Neuronal stem cell (in vitro differentiated cells): ENCODE data around the gene HELZ.
"Not testable (repeated sequence)": the region's sequence is repeated elsewhere in the genome, so short reads cannot be mapped to it uniquely, and the experiment has no call there.

Experiments used
- DNase-seq: peaks from one replicate; pipeline ENCODE4 v3.0.0-alpha.2; 2013; ENCODE audit warnings: low spot score
- H2AFZ ChIP-seq: one replicate; pipeline ENCODE4 v1.6.1; 2013; ENCODE audit warnings: mild to moderate bottlenecking, low read length, inconsistent platforms
- H2AK5ac ChIP-seq: 2 replicates; pipeline ENCODE4 v1.6.1; 2013; ENCODE audit warnings: low read depth, mild to moderate bottlenecking, inconsistent platforms, low read length, moderate library complexity, mixed read lengths
- H2BK120ac ChIP-seq: 2 replicates; pipeline ENCODE4 v1.6.1; 2013; ENCODE audit warnings: low read depth, mild to moderate bottlenecking, inconsistent platforms, low read length, moderate library complexity, mixed read lengths
- H2BK12ac ChIP-seq: one replicate; pipeline ENCODE4 v1.6.1; 2013; ENCODE audit warnings: low read length, inconsistent platforms
- H2BK15ac ChIP-seq: 2 replicates; pipeline ENCODE4 v1.6.1; 2013; ENCODE audit warnings: mild to moderate bottlenecking, low read length, inconsistent platforms, mixed read lengths
- H2BK5ac ChIP-seq: one replicate; pipeline ENCODE4 v1.6.1; 2013; ENCODE audit warnings: inconsistent platforms, mild to moderate bottlenecking, low read length, moderate library complexity
- H3K14ac ChIP-seq: one replicate; pipeline ENCODE4 v1.6.1; 2013; ENCODE audit warnings: low read length, inconsistent platforms
- H3K18ac ChIP-seq: 2 replicates; pipeline ENCODE4 v1.6.1; 2013; ENCODE audit warnings: low read length, inconsistent platforms
- H3K23ac ChIP-seq: 2 replicates; pipeline ENCODE4 v1.6.1; 2013; ENCODE audit warnings: low read depth, mild to moderate bottlenecking, mixed read lengths, low read length, inconsistent platforms; ENCODE audit not compliant: poor library complexity
- H3K27ac ChIP-seq: replicated peaks from 3 replicates; pipeline ENCODE4 v1.5.1; 2013; ENCODE audit warnings: low read length, inconsistent platforms
- H3K27me3 ChIP-seq, 3 experiments: 2 replicates each; pipeline ENCODE4 v1.6.1; 2013; ENCODE audit warnings: low read length in 3 of 3, mild to moderate bottlenecking in 2 of 3, inconsistent platforms in 1 of 3, low read depth in 1 of 3, mixed read lengths in 1 of 3, moderate library complexity in 1 of 3; ENCODE audit not compliant: control insufficient read depth in 3 of 3, insufficient read depth in 3 of 3
- H3K36me3 ChIP-seq, 2 donors: replicated peaks in 1 of 2; 2 replicates each; pipeline ENCODE4 v1.6.1; 2013; ENCODE audit warnings: low read length in 2 of 2; ENCODE audit not compliant: control insufficient read depth in 2 of 2, insufficient read depth in 2 of 2
- H3K4ac ChIP-seq: 2 replicates; pipeline ENCODE4 v1.6.1; 2013; ENCODE audit warnings: inconsistent platforms, mild to moderate bottlenecking, low read length, moderate library complexity
- H3K4me1 ChIP-seq, 2 donors: 1 replicate in 1 of 2; 2 replicates in 1 of 2; pipeline ENCODE4 v1.6.1; 2013; ENCODE audit warnings: low read length in 2 of 2, low read depth in 1 of 2; ENCODE audit not compliant: control insufficient read depth in 2 of 2, insufficient read depth in 1 of 2
- H3K4me2 ChIP-seq: one replicate; pipeline ENCODE4 v1.6.1; 2013; ENCODE audit warnings: mild to moderate bottlenecking, low read length, inconsistent platforms; ENCODE audit not compliant: insufficient read depth, poor library complexity, severe bottlenecking
- H3K4me3 ChIP-seq, 2 donors: 2 replicates each; pipeline ENCODE4 v1.5.1; 2013; ENCODE audit warnings: low read length in 2 of 2, mild to moderate bottlenecking in 2 of 2, inconsistent platforms in 1 of 2, moderate library complexity in 1 of 2
- H3K79me1 ChIP-seq: one replicate; pipeline ENCODE4 v1.6.1; 2013; ENCODE audit warnings: low read depth, mild to moderate bottlenecking, inconsistent platforms, low read length, moderate library complexity
- H3K9ac ChIP-seq: one replicate; pipeline ENCODE4 v1.6.1; 2013; ENCODE audit warnings: mild to moderate bottlenecking, low read depth, low read length, inconsistent platforms; ENCODE audit not compliant: poor library complexity
- H3K9me3 ChIP-seq, 2 donors: replicated peaks in 1 of 2; 2 replicates each; pipeline versions ENCODE3 to v1.6.1; 2013; ENCODE audit warnings: low read length in 2 of 2, mild to moderate bottlenecking in 2 of 2, inconsistent platforms in 1 of 2, low read depth in 1 of 2, mixed read lengths in 1 of 2, moderate library complexity in 1 of 2; ENCODE audit not compliant: control insufficient read depth in 2 of 2, insufficient read depth in 1 of 2
- H4K8ac ChIP-seq: one replicate; pipeline ENCODE4 v1.6.1; 2013; ENCODE audit warnings: low read depth, mild to moderate bottlenecking, inconsistent platforms, low read length, moderate library complexity
- H4K91ac ChIP-seq: one replicate; pipeline ENCODE4 v1.6.1; 2013; ENCODE audit warnings: low read length, low read depth, mild to moderate bottlenecking, inconsistent platforms; ENCODE audit not compliant: poor library complexity
- WGBS, 2 donors: extraction: QIAGEN DNeasy Blood & Tissue Kit; methylation state at CpG; one replicate each; pipeline ENCODE4 v1.1.7; 2013; ENCODE audit warnings: missing lambda C conversion rate in 2 of 2, mixed read lengths in 1 of 2; ENCODE audit not compliant: insufficient read length in 2 of 2, insufficient replicate concordance in 1 of 2; ENCODE audit errors: extremely low coverage in 2 of 2; 5-methylcytosine and 5-hydroxymethylcytosine counted together

HELZ gene

DNA sequence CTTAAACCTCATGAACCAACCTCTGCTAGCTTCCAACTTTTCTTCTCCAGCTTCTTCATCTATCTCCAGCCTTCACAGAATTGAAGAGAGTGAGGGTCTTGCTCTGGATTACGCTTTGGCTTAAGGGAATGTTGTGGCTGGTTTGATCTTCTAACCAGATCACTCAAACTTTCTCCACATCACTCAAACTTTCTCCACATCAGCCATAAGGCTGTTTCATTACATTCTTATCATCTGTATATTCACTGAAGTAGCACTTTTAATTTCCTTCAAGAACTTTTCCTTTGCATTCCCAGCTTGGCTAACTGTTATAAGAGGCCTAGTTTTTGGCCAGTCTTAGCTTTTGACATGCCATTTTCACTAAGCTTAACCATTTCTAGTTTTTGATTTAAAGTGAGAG is 148.4 kb downstream of the HELZ start:
- Histone ChIP-seq H4K91ac (no peak overlapping the region), H3K27ac (no peak overlapping the region)

DNA sequence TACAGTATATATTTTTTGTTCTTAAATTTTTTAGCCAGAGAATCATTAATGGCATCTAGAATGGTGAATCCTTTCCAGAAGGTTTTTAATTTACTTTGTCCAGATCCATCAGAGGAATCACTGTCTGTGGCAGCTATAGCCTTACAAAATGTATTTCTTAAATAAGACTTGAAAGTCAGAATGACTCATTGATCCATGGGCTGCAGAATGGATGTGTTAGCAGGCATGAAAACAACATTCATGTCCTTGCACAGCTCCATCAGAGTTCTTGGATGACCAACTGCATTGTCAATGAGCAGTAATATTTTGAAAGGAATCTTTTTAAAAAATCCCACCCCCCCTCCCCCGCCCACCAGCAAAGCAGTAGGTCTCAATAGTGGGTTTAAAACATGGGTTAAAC is 149.2 kb downstream of the HELZ start:
- no peak overlapping the region for H2BK12ac ChIP-seq
- H3K23ac ChIP-seq, result no peak overlapping the region
- no peak overlapping the region for H3K4ac ChIP-seq
- H4K8ac ChIP-seq, result no peak overlapping the region
- no peak overlapping the region for H2BK5ac ChIP-seq
- no peak overlapping the region for H4K91ac ChIP-seq
- DNase-seq, result no peak
- no CpG with 5 or more reads among the region's 1 CpG for WGBS, 2 donors
- no peak overlapping the region for H3K14ac ChIP-seq
- H3K18ac ChIP-seq, result no peak overlapping the region
- H3K4me3 ChIP-seq, result no peak overlapping the region
- H3K4me1 ChIP-seq, result no peaks in the 10 kb centered on the region
- H2AFZ ChIP-seq, result no peak overlapping the region
- H3K79me1 ChIP-seq, result no peaks in the 10 kb centered on the region
- H2BK120ac ChIP-seq, result no peak overlapping the region
- peaks cover 0 to 16% of the 10 kb centered on the region in 2 donors for H3K9me3 ChIP-seq
- no peak overlapping the region for H3K9ac ChIP-seq
- no peak overlapping the region for H3K27ac ChIP-seq
- H3K27me3 ChIP-seq, result no peaks in the 10 kb centered on the region
- H3K4me2 ChIP-seq, result no peak overlapping the region
- no peak overlapping the region for H2AK5ac ChIP-seq
- no peak overlapping the region for H2BK15ac ChIP-seq
- peaks cover 0 to 4% of the 10 kb centered on the region in 2 donors for H3K36me3 ChIP-seq

More for the DNA sequence above, 148.4 kb downstream of the HELZ start:
- Histone ChIP-seq H3K18ac (no peak overlapping the region), H3K27me3 (no peaks in the 10 kb centered on the region), H3K14ac (no peak overlapping the region), H4K8ac (no peak overlapping the region), H2BK120ac (no peak overlapping the region), H2AK5ac (no peak overlapping the region), H3K9ac (no peak overlapping the region), H3K4me2 (no peak overlapping the region), H3K23ac (no peak overlapping the region), H2BK5ac (no peak overlapping the region), H3K4me3 (no peak overlapping the region), H2BK15ac (no peak overlapping the region), H3K36me3 (peaks cover 0 to 4% of the 10 kb centered on the region in 2 donors), H2BK12ac (no peak overlapping the region), H3K79me1 (no peaks in the 10 kb centered on the region), H3K4me1 (no peaks in the 10 kb centered on the region), H2AFZ (no peak overlapping the region), H3K9me3 (peaks cover 0 to 16% of the 10 kb centered on the region in 2 donors), H3K4ac (no peak overlapping the region)
- no peak for DNase-seq
- WGBS, 2 donors, result no CpG with 5 or more reads among the region's 1 CpG

GRCh38 chr17:67095291-67095690 is 149.7 kb downstream of the HELZ start:
- not testable (repeated sequence) for H3K79me1 ChIP-seq, H3K4me3 ChIP-seq, H3K36me3 ChIP-seq, H2BK5ac ChIP-seq, H3K18ac ChIP-seq, DNase-seq, H2BK12ac ChIP-seq, H3K27me3 ChIP-seq, H3K4me1 ChIP-seq, H4K8ac ChIP-seq, H2AK5ac ChIP-seq, H3K27ac ChIP-seq, H3K23ac ChIP-seq, H3K14ac ChIP-seq, H4K91ac ChIP-seq, H3K4ac ChIP-seq, H3K4me2 ChIP-seq, H3K9ac ChIP-seq, H2BK120ac ChIP-seq, H2BK15ac ChIP-seq, H2AFZ ChIP-seq
- no CpG with 5 or more reads among the region's 1 CpG for WGBS, 2 donors
- peaks cover 0 to 16% of the 10 kb centered on the region in 2 donors for H3K9me3 ChIP-seq

GRCh38 chr17:67093348-67093747 is 151.6 kb downstream of the HELZ start:
- no peak overlapping the region for H2AFZ ChIP-seq
- WGBS, 2 donors, result no CpG with 5 or more reads among the region's 2 CpGs
- no peak overlapping the region for H3K4ac ChIP-seq
- no peak overlapping the region for H3K4me3 ChIP-seq
- no peak overlapping the region for H2AK5ac ChIP-seq
- H3K4me2 ChIP-seq, result no peak overlapping the region
- no peak overlapping the region for H2BK12ac ChIP-seq
- H3K27me3 ChIP-seq, result no peaks in the 10 kb centered on the region
- H4K91ac ChIP-seq, result no peak overlapping the region
- no peak overlapping the region for H3K27ac ChIP-seq
- peaks cover 0 to 17% of the 10 kb centered on the region in 2 donors for H3K9me3 ChIP-seq
- H3K4me1 ChIP-seq, result no peaks in the 10 kb centered on the region
- no peaks in the 10 kb centered on the region for H3K79me1 ChIP-seq
- no peak overlapping the region for H2BK120ac ChIP-seq
- H3K23ac ChIP-seq, result no peak overlapping the region
- no peak for DNase-seq
- H3K9ac ChIP-seq, result no peak overlapping the region
- no peak overlapping the region for H3K14ac ChIP-seq
- peaks cover 0 to 9% of the 10 kb centered on the region in 2 donors for H3K36me3 ChIP-seq
- H4K8ac ChIP-seq, result no peak overlapping the region
- no peak overlapping the region for H2BK15ac ChIP-seq
- no peak overlapping the region for H3K18ac ChIP-seq
- no peak overlapping the region for H2BK5ac ChIP-seq
